H1 (cell line): ENCODE measurements around the gene DNAH10.

Experiments used
- BACH1 ChIP-seq: IDR thresholded peaks from 2 replicates; pipeline ENCODE4 v1.6.1; 2012; ENCODE audit warnings: low read length, improper control_type of control experiment
- CBX8 ChIP-seq: fragments of 300-800, 300-1000 bp; sonication (generic); IDR thresholded peaks from 2 replicates; pipeline ENCODE4 v1.7.1; 2016; ENCODE audit warnings: low read depth, low read length, borderline replicate concordance
- CEBPB ChIP-seq: IDR thresholded peaks from 2 replicates; pipeline ENCODE4 v1.6.1; 2012; ENCODE audit warnings: low read depth, low read length
- CTCF ChIP-seq, 3 experiments: IDR thresholded peaks; 1 replicate in 2 of 3; 2 replicates in 1 of 3; pipeline versions ENCODE4 v1.5.1 to v1.6.1; 2011; ENCODE audit warnings: low read length in 3 of 3, mild to moderate bottlenecking in 3 of 3, inconsistent platforms in 2 of 3, low read depth in 1 of 3, moderate library complexity in 1 of 3; ENCODE audit not compliant: insufficient read depth in 1 of 3; ENCODE audit errors: control extremely low read depth in 1 of 3
- EZH2 ChIP-seq: fragments of 200-600 bp; sonication (generic); IDR thresholded peaks from 2 replicates; pipeline ENCODE4 v1.7.1; 2012; ENCODE audit warnings: low read depth, mild to moderate bottlenecking, moderate library complexity, low read length, inconsistent platforms; ENCODE audit not compliant: severe bottlenecking
- JUND ChIP-seq: IDR thresholded peaks from 2 replicates; pipeline ENCODE4 v1.6.1; 2011; ENCODE audit warnings: mild to moderate bottlenecking, improper control_type of control experiment, low read length
- KDM1A ChIP-seq: fragments of 200-600, 300-600 bp; sonication (generic); IDR thresholded peaks from 2 replicates; pipeline ENCODE4 v1.7.1; 2016; ENCODE audit warnings: mild to moderate bottlenecking, low read length, borderline replicate concordance
- MAFK ChIP-seq: IDR thresholded peaks from 2 replicates; pipeline ENCODE4 v1.6.1; 2012; ENCODE audit warnings: low read depth, mild to moderate bottlenecking, improper control_type of control experiment, low read length
- NANOG ChIP-seq: IDR thresholded peaks from 2 replicates; pipeline ENCODE4 v1.6.1; 2011; ENCODE audit warnings: low read length, low read depth, mild to moderate bottlenecking, inconsistent platforms; ENCODE audit not compliant: insufficient read depth, poor library complexity, severe bottlenecking
- NRF1 ChIP-seq: IDR thresholded peaks from 2 replicates; pipeline ENCODE4 v1.6.1; 2011; ENCODE audit warnings: mild to moderate bottlenecking, low read depth, low read length, improper control_type of control experiment
- POLR2A ChIP-seq, 2 experiments: IDR thresholded peaks; 1 replicate in 1 of 2; 2 replicates in 1 of 2; pipeline ENCODE4 v1.6.1; 2011; ENCODE audit warnings: low read depth in 2 of 2, low read length in 2 of 2, mild to moderate bottlenecking in 2 of 2; ENCODE audit errors: control extremely low read depth in 1 of 2
- RFX5 ChIP-seq: IDR thresholded peaks from 2 replicates; pipeline ENCODE4 v1.6.1; 2011; ENCODE audit warnings: low read depth, low read length, improper control_type of control experiment, borderline replicate concordance

GRCh38 chr12:123723011-123723410, 39.1 kb upstream of the DNAH10 start:
- TF ChIP-seq CBX8 (no peak), CTCF (IDR thresholded peaks at IDR 0.05; ENCODE audit: control extremely low read depth in 1 of 3, insufficient read depth in 1 of 3, low read depth in 1 of 3, low read length in 3 of 3) (no peak), JUND (no peak), EZH2 (no peak), NANOG (no peak), RFX5 (no peak), NRF1 (no peak), POLR2A (IDR thresholded peaks at IDR 0.05; ENCODE audit: control extremely low read depth in 1 of 2, low read depth in 2 of 2, low read length in 2 of 2) (no peak), KDM1A (no peak), CEBPB (no peak), MAFK (no peak), BACH1 (no peak)
